ENCODE data around the gene CABLES1. TPM values are rescaled to one million over a fixed set of nuclear protein-coding genes. Genes with fewer than 3 reads are reported as not detected.

Gene CABLES1
- polyA plus RNA-seq, 1 experiment = 5.4 TPM

DNA sequence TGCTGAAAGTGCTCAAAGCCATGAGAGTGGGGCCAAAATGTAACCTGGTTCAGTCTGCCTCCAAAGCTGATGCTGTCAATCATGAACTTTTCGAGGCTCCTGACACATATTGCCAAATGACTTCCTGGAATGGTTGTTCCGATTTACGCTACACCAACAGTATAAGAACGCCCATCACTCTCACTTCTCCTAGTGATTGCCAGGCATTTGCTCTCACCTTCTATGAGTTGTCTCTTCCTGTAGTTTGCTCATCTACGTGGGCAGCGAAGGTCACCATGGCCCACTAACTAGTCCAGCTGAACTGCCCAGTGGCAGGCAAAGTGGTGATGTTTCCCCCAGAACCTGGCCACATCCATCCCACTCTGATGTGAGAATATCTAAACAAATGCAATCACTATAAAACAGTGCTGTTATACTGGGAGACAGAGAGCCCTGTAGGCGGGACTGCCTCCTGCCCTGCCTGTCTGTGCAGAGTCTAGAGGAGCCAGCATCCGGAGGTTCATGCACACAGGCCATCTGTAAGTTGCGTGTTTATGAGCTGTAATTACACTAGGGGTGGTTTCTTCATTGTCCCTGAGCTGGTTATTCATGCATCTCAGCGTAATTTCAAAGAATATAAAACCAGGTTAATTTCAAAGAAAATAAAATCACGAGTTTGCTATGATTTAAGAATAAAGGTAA is 8.8 kb upstream of the CABLES1 start:
- POLR2A ChIA-PET = no interaction called here
- Histone ChIP-seq H3K36me3 (ENCODE audit: control insufficient read depth, insufficient read depth, low read length) (no peaks in the 10 kb centered on the region), H3K27me3 (ENCODE audit: control insufficient read depth, insufficient read depth, low read length) (no peaks in the 10 kb centered on the region), H3K4me3 (ENCODE audit: low read depth, low read length) (no peak overlapping the region)
- no peak for TF ChIP-seq CTCF (IDR thresholded peaks at IDR 0.05; ENCODE audit: insufficient read depth, low read depth, low read length)
- CTCF ChIA-PET = interaction anchor here (0.6 to 10.2 kb wide), 5 partner anchors 95 to 691 kb away, joined by 3 to 108 read pairs (median 4); no protein-coding TSS in a partner anchor
- DNase-seq (ENCODE audit: low read depth) = no peak

DNA sequence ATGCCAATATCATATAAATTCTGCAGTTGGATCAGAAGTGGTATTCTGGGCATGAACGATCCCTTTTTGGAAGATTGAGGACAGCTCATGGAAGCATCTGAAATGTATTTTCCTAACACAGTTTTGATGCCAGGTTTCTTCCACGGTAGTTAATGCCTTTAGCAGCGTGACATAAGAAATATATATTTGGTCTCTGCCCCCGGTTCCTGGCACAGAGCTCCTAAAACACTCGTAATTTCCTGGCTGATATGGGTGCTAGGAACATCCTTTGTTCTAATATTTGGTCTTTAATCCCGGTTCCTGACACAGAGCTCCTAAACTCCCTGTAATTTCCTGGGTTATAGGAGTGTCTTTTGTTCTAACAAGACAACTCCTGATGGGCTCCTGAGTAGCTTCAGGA is 8.2 kb upstream of the CABLES1 start:
- Histone ChIP-seq H3K4me3 (ENCODE audit: low read depth, low read length) (no peak overlapping the region), H3K27me3 (ENCODE audit: control insufficient read depth, insufficient read depth, low read length) (no peaks in the 10 kb centered on the region), H3K36me3 (ENCODE audit: control insufficient read depth, insufficient read depth, low read length) (no peaks in the 10 kb centered on the region)
- no peak for DNase-seq (ENCODE audit: low read depth)
- CTCF ChIA-PET = interaction anchor here (0.6 to 10.2 kb wide), 4 partner anchors 96 to 691 kb away, joined by 4 to 108 read pairs (median 5); no protein-coding TSS in a partner anchor
- POLR2A ChIA-PET = no interaction called here
- no peak for TF ChIP-seq CTCF (IDR thresholded peaks at IDR 0.05; ENCODE audit: insufficient read depth, low read depth, low read length)

- no peak overlapping the region for H3K4me3 ChIP-seq (ENCODE audit: low read depth, low read length)
These were observed 5.8 kb upstream of the CABLES1 start for GRCh38 chr18:23129355-23130002.

DNA sequence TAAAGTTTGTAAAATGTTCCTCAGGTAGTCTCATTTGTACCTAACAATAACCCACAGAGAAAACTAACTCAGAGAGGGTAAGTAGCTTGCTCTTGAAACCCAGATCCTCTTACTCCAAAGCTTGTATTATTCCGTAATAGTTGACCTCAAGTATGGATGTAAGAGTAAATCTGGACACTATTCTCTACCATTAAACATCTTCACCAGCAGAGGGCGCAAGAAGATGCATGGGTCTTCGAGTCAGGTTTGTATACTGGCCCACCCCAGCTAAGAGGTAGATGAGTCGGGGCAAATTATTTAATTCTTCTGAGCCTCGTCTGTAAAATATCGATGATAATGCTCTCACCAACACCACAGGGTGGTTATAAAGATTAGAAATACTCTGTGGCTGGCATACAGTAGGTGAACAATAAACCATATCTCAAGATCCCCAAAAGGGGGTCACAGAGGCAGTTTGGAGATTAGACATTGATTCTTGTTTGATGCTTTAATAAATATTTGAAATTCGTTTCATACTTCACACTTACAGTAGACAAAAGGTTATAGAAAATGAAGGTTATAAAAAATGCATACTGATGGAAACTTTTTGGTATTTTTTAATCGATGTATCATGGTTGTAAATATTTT is 3.5 kb upstream of the CABLES1 start:
- TF ChIP-seq CTCF (IDR thresholded peaks at IDR 0.05; ENCODE audit: insufficient read depth, low read depth, low read length) = peak; percentile 73
- peak; percentile 20 for DNase-seq (ENCODE audit: low read depth)
- CTCF ChIA-PET = interaction anchor here (0.7 to 10.2 kb wide), 26 partner anchors 9 to 284 kb away, joined by 3 to 108 read pairs (median 4); no protein-coding TSS in a partner anchor
- POLR2A ChIA-PET = no interaction called here
- Histone ChIP-seq H3K36me3 (ENCODE audit: control insufficient read depth, insufficient read depth, low read length) (no peaks in the 10 kb centered on the region), H3K27me3 (ENCODE audit: control insufficient read depth, insufficient read depth, low read length) (no peaks in the 10 kb centered on the region), H3K4me3 (ENCODE audit: low read depth, low read length) (no peak overlapping the region)

More at GRCh38 chr18:23129355-23130002, 5.8 kb upstream of the CABLES1 start:
- ChIA-PET POLR2A (interaction anchor here (0.7 kb wide), 1 partner anchor 248 kb away, joined by 3 read pairs; no protein-coding TSS in a partner anchor), CTCF (interaction anchor here (2.6 to 10.2 kb wide), 3 partner anchors 97 to 251 kb away, joined by 16 to 108 read pairs (median 47); no protein-coding TSS in a partner anchor)
- H3K27me3 ChIP-seq (ENCODE audit: control insufficient read depth, insufficient read depth, low read length) = no peaks in the 10 kb centered on the region
- no peak for DNase-seq (ENCODE audit: low read depth)
- TF ChIP-seq CTCF (IDR thresholded peaks at IDR 0.05; ENCODE audit: insufficient read depth, low read depth, low read length) = no peak
- no peaks in the 10 kb centered on the region for H3K36me3 ChIP-seq (ENCODE audit: control insufficient read depth, insufficient read depth, low read length)
